CD14-positive monocyte (primary cell): Measurements from ENCODE around the gene PHC2. TPM values are rescaled to one million over a fixed set of nuclear protein-coding genes. Genes with fewer than 3 reads are reported as not detected.
A peak's percentile ranks its signal among the peaks of the same experiment; 100 is the strongest.

Experiments used
- DNase-seq, 3 donors: peaks; one replicate each; pipeline ENCODE4 v3.0.0-alpha.2; 2011 to 2022
- H2AFZ ChIP-seq: 2 replicates; pipeline ENCODE4 v1.6.0; 2012; ENCODE audit warnings: mild to moderate bottlenecking, low read depth, low read length, inconsistent platforms; ENCODE audit not compliant: insufficient read depth, poor library complexity, severe bottlenecking
- H3K27ac ChIP-seq, 2 donors: 1 replicate in 1 of 2; 2 replicates in 1 of 2; pipeline ENCODE4 v1.5.1; 2012 to 2013; ENCODE audit warnings: low read length in 2 of 2, control low read depth in 1 of 2, inconsistent platforms in 1 of 2, low read depth in 1 of 2, mild to moderate bottlenecking in 1 of 2
- H3K27me3 ChIP-seq, 2 donors: one replicate each; pipeline versions ENCODE4 v1.6.0 to v1.6.1; 2011 to 2013; ENCODE audit warnings: low read length in 2 of 2; ENCODE audit not compliant: control insufficient read depth in 2 of 2, insufficient read depth in 2 of 2
- H3K36me3 ChIP-seq, 2 donors: replicated peaks in 1 of 2; 1 replicate in 1 of 2; 2 replicates in 1 of 2; pipeline versions ENCODE4 v1.5.1 to v1.6.1; 2012 to 2013; ENCODE audit warnings: low read length in 2 of 2, control low read depth in 1 of 2, inconsistent platforms in 1 of 2, mild to moderate bottlenecking in 1 of 2; ENCODE audit not compliant: insufficient read depth in 2 of 2, control insufficient read depth in 1 of 2
- H3K4me1 ChIP-seq, 2 donors: 1 replicate in 1 of 2; 2 replicates in 1 of 2; pipeline versions ENCODE4 v1.5.1 to v1.6.1; 2012 to 2013; ENCODE audit warnings: low read length in 2 of 2, control low read depth in 1 of 2, inconsistent platforms in 1 of 2, mild to moderate bottlenecking in 1 of 2, moderate library complexity in 1 of 2; ENCODE audit not compliant: insufficient read depth in 2 of 2, control insufficient read depth in 1 of 2
- H3K4me2 ChIP-seq: replicated peaks from 2 replicates; pipeline ENCODE3; 2012; ENCODE audit warnings: low read length, moderate library complexity, mild to moderate bottlenecking; ENCODE audit not compliant: poor library complexity, severe bottlenecking; ENCODE audit errors: extremely low read depth
- H3K4me3 ChIP-seq, 3 experiments: fragments of 200-600 bp in 1 of 3; sonication (generic) in 1 of 3; replicated peaks in 1 of 3; 1 replicate in 2 of 3; 2 replicates in 1 of 3; pipeline ENCODE4 v1.5.1; 2011 to 2013; ENCODE audit warnings: low read length in 3 of 3, mild to moderate bottlenecking in 3 of 3, control low read depth in 2 of 3, low read depth in 2 of 3, inconsistent platforms in 1 of 3, moderate library complexity in 1 of 3
- H3K79me2 ChIP-seq: 2 replicates; pipeline ENCODE4 v1.6.0; 2012; ENCODE audit warnings: mild to moderate bottlenecking, control low read depth, inconsistent platforms, low read length, moderate library complexity; ENCODE audit not compliant: insufficient read depth
- H3K9ac ChIP-seq: 2 replicates; pipeline ENCODE4 v1.6.0; 2017; ENCODE audit warnings: low read length, mild to moderate bottlenecking; ENCODE audit not compliant: insufficient read depth, poor library complexity, severe bottlenecking
- H3K9me3 ChIP-seq, 2 donors: replicated peaks in 1 of 2; 1 replicate in 1 of 2; 2 replicates in 1 of 2; pipeline versions ENCODE4 v1.5.1 to v1.6.1; 2012 to 2013; ENCODE audit warnings: low read length in 2 of 2, control low read depth in 1 of 2; ENCODE audit not compliant: control insufficient read depth in 1 of 2, insufficient read depth in 1 of 2
- H4K20me1 ChIP-seq: 2 replicates; pipeline ENCODE4 v1.6.0; 2012; ENCODE audit warnings: mild to moderate bottlenecking, low read length, control low read depth, moderate library complexity; ENCODE audit not compliant: insufficient read depth
- H3K27ac Mint-ChIP-seq, 7 donors: one replicate each; pipeline ENCODE4 v1.8.0; 2020; ENCODE audit warnings: mild to moderate bottlenecking in 7 of 7, mixed read lengths in 7 of 7, moderate library complexity in 6 of 7, inconsistent platforms in 2 of 7
- H3K27me3 Mint-ChIP-seq, 3 donors: one replicate each; pipeline ENCODE4 v1.8.0; 2021 to 2022; ENCODE audit warnings: low read depth in 3 of 3, mild to moderate bottlenecking in 3 of 3, mixed read lengths in 3 of 3, moderate library complexity in 3 of 3, inconsistent platforms in 1 of 3
- H3K36me3 Mint-ChIP-seq, 2 donors: one replicate each; pipeline ENCODE4 v1.8.0; 2020; ENCODE audit warnings: mixed read lengths in 2 of 2, inconsistent platforms in 1 of 2, mild to moderate bottlenecking in 1 of 2
- H3K4me1 Mint-ChIP-seq: one replicate; pipeline ENCODE4 v1.8.0; 2020; ENCODE audit warnings: mild to moderate bottlenecking, mixed read lengths
- H3K4me3 Mint-ChIP-seq, 2 donors: one replicate each; pipeline ENCODE4 v1.8.0; 2020; ENCODE audit warnings: mild to moderate bottlenecking in 2 of 2, mixed read lengths in 2 of 2, moderate library complexity in 1 of 2
- H3K9me3 Mint-ChIP-seq, 7 donors: one replicate each; pipeline ENCODE4 v1.8.0; 2020 to 2022; ENCODE audit warnings: mixed read lengths in 7 of 7, mild to moderate bottlenecking in 6 of 7, moderate library complexity in 6 of 7, inconsistent platforms in 2 of 7
- WGBS: methylation state at CpG from one replicate; pipeline ENCODE4 v1.1.5; 2013; ENCODE audit warnings: missing lambda C conversion rate; ENCODE audit not compliant: insufficient coverage; 5-methylcytosine and 5-hydroxymethylcytosine counted together
- intact Hi-C, 2 donors: fragments of 100-400 bp; cut with micrococcal nuclease; formaldehyde crosslinking; loops; one replicate each; pipeline versions ENCODE4 v1.15.0 to v1.15.1; 2023
- polyA plus RNA-seq, 3 donors: library from polyadenylated mRNA; depleted of rRNA in 1 of 3; unstranded in 2 of 3; stranded (reverse) in 1 of 3; fragments of 300-500 nt in 2 of 3; fragments of >200 nt in 1 of 3; fragmentation: Illumina TruSeq in 2 of 3; gene quantifications; 1 replicate in 2 of 3; 2 replicates in 1 of 3; pipeline ENCODE4 v1.2.3, GENCODE V29; 2012 to 2021
- TF ChIP-seq, protein P1 (sequence below): fragments of 200-600 bp; IDR thresholded peaks from one replicate; pipeline ENCODE4 v1.8.0; 2022; ENCODE audit warnings: antibody characterized with exemption, mild to moderate bottlenecking

Gene PHC2
- polyA plus RNA-seq, 3 donors, result 18.9 to 85.3 (median 53.1) TPM

DNA sequence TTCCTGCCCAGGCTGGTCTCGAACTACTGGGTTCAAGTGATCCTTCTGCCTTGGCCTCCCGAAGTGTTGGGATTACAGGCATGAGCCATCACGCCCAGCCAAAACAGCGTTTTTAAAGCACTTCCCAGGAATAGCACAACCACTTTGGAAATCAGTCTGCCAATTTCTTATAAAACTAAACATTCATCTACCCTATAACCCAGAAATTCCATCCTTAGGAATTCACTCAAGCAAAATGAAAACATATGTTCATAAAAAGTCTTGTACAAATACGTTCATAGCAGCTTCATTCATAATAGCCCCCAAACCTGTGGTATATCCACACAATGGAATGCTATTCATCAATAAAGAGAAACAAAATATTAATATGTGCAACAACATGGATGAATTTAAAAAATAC lies 36.1 kb downstream of the PHC2 start:
- H3K36me3 Mint-ChIP-seq, result no peaks in the 10 kb centered on the region
- WGBS, result 97% methylated on average over 4 of the region's 5 CpGs
- TF ChIP-seq, protein P1, sequence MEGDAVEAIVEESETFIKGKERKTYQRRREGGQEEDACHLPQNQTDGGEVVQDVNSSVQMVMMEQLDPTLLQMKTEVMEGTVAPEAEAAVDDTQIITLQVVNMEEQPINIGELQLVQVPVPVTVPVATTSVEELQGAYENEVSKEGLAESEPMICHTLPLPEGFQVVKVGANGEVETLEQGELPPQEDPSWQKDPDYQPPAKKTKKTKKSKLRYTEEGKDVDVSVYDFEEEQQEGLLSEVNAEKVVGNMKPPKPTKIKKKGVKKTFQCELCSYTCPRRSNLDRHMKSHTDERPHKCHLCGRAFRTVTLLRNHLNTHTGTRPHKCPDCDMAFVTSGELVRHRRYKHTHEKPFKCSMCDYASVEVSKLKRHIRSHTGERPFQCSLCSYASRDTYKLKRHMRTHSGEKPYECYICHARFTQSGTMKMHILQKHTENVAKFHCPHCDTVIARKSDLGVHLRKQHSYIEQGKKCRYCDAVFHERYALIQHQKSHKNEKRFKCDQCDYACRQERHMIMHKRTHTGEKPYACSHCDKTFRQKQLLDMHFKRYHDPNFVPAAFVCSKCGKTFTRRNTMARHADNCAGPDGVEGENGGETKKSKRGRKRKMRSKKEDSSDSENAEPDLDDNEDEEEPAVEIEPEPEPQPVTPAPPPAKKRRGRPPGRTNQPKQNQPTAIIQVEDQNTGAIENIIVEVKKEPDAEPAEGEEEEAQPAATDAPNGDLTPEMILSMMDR, result no peak

DNA sequence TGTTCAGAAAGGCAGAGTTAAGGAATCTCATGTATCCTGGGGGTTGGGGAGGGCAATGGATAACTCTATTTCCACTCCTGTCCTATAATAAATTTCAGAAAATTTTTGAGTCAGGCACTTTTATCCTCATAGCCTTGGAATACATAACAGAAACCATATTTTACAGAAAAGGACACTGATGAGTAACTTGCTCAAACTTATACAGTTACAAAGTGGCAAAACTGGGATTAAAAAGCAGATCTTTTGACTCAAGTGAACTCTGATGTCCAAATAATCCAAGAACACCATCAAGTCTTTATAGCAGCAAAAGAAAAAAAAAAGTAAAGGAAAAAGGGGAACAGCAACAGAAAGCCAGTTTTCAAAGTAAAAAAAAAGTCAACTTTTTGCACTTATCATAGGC lies 36.9 kb downstream of the PHC2 start:
- Histone ChIP-seq H3K27ac (no peak overlapping the region), H3K27me3 (no peaks in the 10 kb centered on the region), H3K79me2 (no peaks in the 10 kb centered on the region), H3K9me3 (no peaks in the 10 kb centered on the region), H3K4me1 (no peaks in the 10 kb centered on the region), H3K4me2 (no peak overlapping the region), H3K9ac (no peak overlapping the region), H3K4me3 (no peak overlapping the region), H3K36me3 (no peaks in the 10 kb centered on the region), H2AFZ (no peak overlapping the region), H4K20me1 (no peaks in the 10 kb centered on the region)
- intact Hi-C loops, result no loop called here
- Mint-ChIP-seq H3K36me3 (no peaks in the 10 kb centered on the region), H3K27me3 (peaks cover 0 to 3% (median 0%) of the 10 kb centered on the region in 3 donors), H3K4me3 (no peak overlapping the region), H3K4me1 (peaks cover 21% of the 10 kb centered on the region), H3K27ac (peak overlapping the region in 1 of 7 donors; percentile 5), H3K9me3 (no peaks in the 10 kb centered on the region)
- no peak for DNase-seq
- TF ChIP-seq, protein P1, result no peak

More for the DNA sequence above, 36.1 kb downstream of the PHC2 start:
- H3K9ac ChIP-seq, result no peak overlapping the region
- Mint-ChIP-seq H3K27me3 (peaks cover 0 to 3% (median 0%) of the 10 kb centered on the region in 3 donors), H3K4me1 (peaks cover 21% of the 10 kb centered on the region), H3K27ac (no peak overlapping the region), H3K9me3 (no peaks in the 10 kb centered on the region), H3K4me3 (no peak overlapping the region)
- H3K4me1 ChIP-seq, result no peaks in the 10 kb centered on the region
- no peak overlapping the region for H3K4me2 ChIP-seq
- H3K36me3 ChIP-seq, result no peaks in the 10 kb centered on the region
- no peak overlapping the region for H2AFZ ChIP-seq
- H3K4me3 ChIP-seq, result no peak overlapping the region
- no peaks in the 10 kb centered on the region for H3K79me2 ChIP-seq
- no peaks in the 10 kb centered on the region for H3K9me3 ChIP-seq
- H3K27ac ChIP-seq, result no peak overlapping the region
- no peak for DNase-seq
- H4K20me1 ChIP-seq, result no peaks in the 10 kb centered on the region
- H3K27me3 ChIP-seq, result no peaks in the 10 kb centered on the region
- intact Hi-C loops, result no loop called here
